ENCODE data around the gene PPP1R14C. TPM values are rescaled to one million over a fixed set of nuclear protein-coding genes. Genes with fewer than 3 reads are reported as not detected.

PPP1R14C gene
- total and polyA plus RNA-seq, 10 of the 15 experiments (the other 5 are each of a cell fraction or from before 2014, with no cell fraction given), result 0.07 to 1.6 (median 0.13) TPM; not detected in 4

GRCh38 chr6:150228072-150228733, 85.4 kb downstream of the PPP1R14C start:
- H2AFZ ChIP-seq (ENCODE audit: control insufficient read depth, low read depth, low read length), result no peak overlapping the region
- BruUV-seq (replicated peaks), result no TSS peak
- DNase-seq (ENCODE audit: low read depth, low spot score), result no peak
- intact Hi-C loops (cut with micrococcal nuclease; ENCODE audit: unreplicated experiment), result no loop called here
- H3K36me3 ChIP-seq (ENCODE audit: control insufficient read depth in 2 of 2, insufficient read depth in 2 of 2, low read length in 1 of 2), result no peaks in the 10 kb centered on the region
- peaks cover 1 to 3% of the 10 kb centered on the region in 2 experiments; a peak in 2 of 4 replicates for H3K27me3 ChIP-seq (replicated peaks in 1 of 2; ENCODE audit: control insufficient read depth in 2 of 2, insufficient read depth in 2 of 2, low read length in 1 of 2)
- H3K9me3 ChIP-seq (replicated peaks; ENCODE audit: control insufficient read depth, insufficient read depth, low read length), result no peaks in the 10 kb centered on the region
- ChIA-PET RAD21 (ENCODE audit: unreplicated experiment) (interaction anchor here (1.3 kb wide), 1 partner anchor 83 kb away, joined by 3 read pairs; no protein-coding TSS in a partner anchor), CTCF (interaction anchor here (0.6 kb wide), 1 partner anchor 121 kb away, joined by 3 read pairs; no protein-coding TSS in a partner anchor), POLR2A (no interaction called here), SMC1A (ENCODE audit: uncharacterized antibody, unreplicated experiment) (interaction anchor here (1.0 kb wide), 1 partner anchor 9 kb away, joined by 3 read pairs; no protein-coding TSS in a partner anchor)
- H3K79me2 ChIP-seq (ENCODE audit: control insufficient read depth, insufficient read depth, low read length), result no peaks in the 10 kb centered on the region
- ATAC-seq, result no peak
- WGBS (ENCODE audit: insufficient coverage, insufficient replicate concordance, low lambda C conversion rate, missing lambda C conversion rate), result 73% methylated on average over 5 of the region's 5 CpGs
- H3K27ac ChIP-seq (ENCODE audit: control insufficient read depth, insufficient read depth), result no peak overlapping the region
- no peaks in the 10 kb centered on the region for H4K20me1 ChIP-seq (ENCODE audit: control insufficient read depth, insufficient read depth)
- in situ Hi-C loops (cut with MboI), result no loop called here
- FAIRE-seq, result no peak
- H3K4me3 ChIP-seq, result no peak overlapping the region
- TF ChIP-seq ZNF24 (IDR thresholded peaks at IDR 0.05), result no peak
- TF ChIP-seq MTA2 (IDR thresholded peaks at IDR 0.05; ENCODE audit: low read depth), result no peak
- TF ChIP-seq SREBF1 (IDR thresholded peaks at IDR 0.05; ENCODE audit: low read length), result no peak
- no peak for TF ChIP-seq SMARCA5 (IDR thresholded peaks at IDR 0.05)
- no peak for TF ChIP-seq EZH2 (IDR thresholded peaks at IDR 0.05; ENCODE audit: borderline replicate concordance, control insufficient read depth, low read depth, low read length)
- TF ChIP-seq BMI1 (IDR thresholded peaks at IDR 0.05; ENCODE audit: borderline replicate concordance), result no peak
- no peak for TF ChIP-seq STAT1 (conservative IDR thresholded peaks at IDR 0.05)
- no peak for TF ChIP-seq ESRRA (IDR thresholded peaks at IDR 0.05; ENCODE audit: low read length)
- no peak for TF ChIP-seq BHLHE40 (IDR thresholded peaks at IDR 0.05; ENCODE audit: borderline replicate concordance in 1 of 2, low read depth in 2 of 2, low read length in 1 of 2)
- no peak for TF ChIP-seq POLR2AphosphoS5 (IDR thresholded peaks at IDR 0.05; ENCODE audit: low read length)
- TF ChIP-seq RCOR1 (conservative IDR thresholded peaks at IDR 0.05; ENCODE audit: low read depth, low read length), result no peak
- no peak for TF ChIP-seq ZBTB33 (IDR thresholded peaks at IDR 0.05)
- no peak overlapping the region for H3K4me2 ChIP-seq (ENCODE audit: control insufficient read depth, insufficient read depth)
- no peaks in the 10 kb centered on the region for H3K4me1 ChIP-seq (ENCODE audit: control insufficient read depth, insufficient read depth, low read length)
- no peak overlapping the region for H3K9ac ChIP-seq (ENCODE audit: control insufficient read depth, insufficient read depth, low read length)

Data from GM12878 (cell line).